Mesothelial cell of epicardium (in vitro differentiated cells): ENCODE data around the gene VPS41. TPM values are rescaled to one million over a fixed set of nuclear protein-coding genes. Genes with fewer than 3 reads are reported as not detected.
"Not testable (repeated sequence)": the region's sequence is repeated elsewhere in the genome, so short reads cannot be mapped to it uniquely, and the experiment has no call there.

Source experiments
- DNase-seq, 2 experiments: peaks; one replicate each; pipeline ENCODE4 v3.0.0; 2021; ENCODE audit warnings: low spot score in 2 of 2; ENCODE audit not compliant: unreplicated experiment in 2 of 2
- H3K27ac Mint-ChIP-seq: 2 replicates; pipeline ENCODE4 v1.8.0; 2021; ENCODE audit warnings: mixed read lengths
- H3K27me3 Mint-ChIP-seq: 2 replicates; pipeline ENCODE4 v1.8.0; 2021; ENCODE audit warnings: low read depth, mixed read lengths
- H3K36me3 Mint-ChIP-seq: 2 replicates; pipeline ENCODE4 v1.8.0; 2021; ENCODE audit warnings: mixed read lengths
- H3K4me1 Mint-ChIP-seq: 2 replicates; pipeline ENCODE4 v1.8.0; 2021; ENCODE audit warnings: mixed read lengths
- H3K4me3 Mint-ChIP-seq: 2 replicates; pipeline ENCODE4 v1.8.0; 2021; ENCODE audit warnings: mild to moderate bottlenecking, moderate library complexity, mixed read lengths
- H3K9me3 Mint-ChIP-seq: 2 replicates; pipeline ENCODE4 v1.8.0; 2021; ENCODE audit warnings: mixed read lengths
- total RNA-seq: library from RNA; stranded (reverse); gene quantifications from 3 replicates; pipeline ENCODE4 v1.2.1, GENCODE V29; 2021
- TF ChIP-seq, protein P1 (sequence below): fragments of 200-600 bp; sonication (generic); IDR thresholded peaks from one replicate; pipeline ENCODE4 v1.5.0; 2021; ENCODE audit warnings: antibody characterized with exemption; ENCODE audit not compliant: unreplicated experiment

VPS41 gene
- total RNA-seq, 1 donor from 2014 or later = 104 TPM

DNA sequence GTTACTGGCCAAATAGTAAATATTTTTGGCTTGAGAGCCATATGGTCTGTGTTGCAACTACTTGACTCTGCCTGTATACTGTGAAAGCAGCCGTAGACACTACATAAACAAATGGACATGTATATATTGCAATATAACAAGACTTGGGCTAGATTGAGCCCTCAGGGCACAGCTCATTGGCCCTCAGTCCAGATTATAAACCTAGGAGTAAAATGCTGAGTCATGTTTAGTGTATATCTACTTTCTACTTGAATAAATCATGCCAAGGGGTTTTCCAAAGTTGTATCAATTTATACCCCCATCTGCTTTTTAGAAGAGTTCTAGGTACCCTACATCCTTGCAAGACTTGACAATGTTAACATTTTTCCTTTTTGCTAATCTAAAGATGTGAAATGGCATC, 41.3 kb upstream of the VPS41 start:
- Mint-ChIP-seq H3K36me3 (no peaks in the 10 kb centered on the region), H3K4me1 (peaks cover 2% of the 10 kb centered on the region), H3K4me3 (no peak overlapping the region), H3K27me3 (no peaks in the 10 kb centered on the region), H3K9me3 (peaks cover 17% of the 10 kb centered on the region), H3K27ac (no peak overlapping the region)
- DNase-seq = no peak
- TF ChIP-seq, protein P1, sequence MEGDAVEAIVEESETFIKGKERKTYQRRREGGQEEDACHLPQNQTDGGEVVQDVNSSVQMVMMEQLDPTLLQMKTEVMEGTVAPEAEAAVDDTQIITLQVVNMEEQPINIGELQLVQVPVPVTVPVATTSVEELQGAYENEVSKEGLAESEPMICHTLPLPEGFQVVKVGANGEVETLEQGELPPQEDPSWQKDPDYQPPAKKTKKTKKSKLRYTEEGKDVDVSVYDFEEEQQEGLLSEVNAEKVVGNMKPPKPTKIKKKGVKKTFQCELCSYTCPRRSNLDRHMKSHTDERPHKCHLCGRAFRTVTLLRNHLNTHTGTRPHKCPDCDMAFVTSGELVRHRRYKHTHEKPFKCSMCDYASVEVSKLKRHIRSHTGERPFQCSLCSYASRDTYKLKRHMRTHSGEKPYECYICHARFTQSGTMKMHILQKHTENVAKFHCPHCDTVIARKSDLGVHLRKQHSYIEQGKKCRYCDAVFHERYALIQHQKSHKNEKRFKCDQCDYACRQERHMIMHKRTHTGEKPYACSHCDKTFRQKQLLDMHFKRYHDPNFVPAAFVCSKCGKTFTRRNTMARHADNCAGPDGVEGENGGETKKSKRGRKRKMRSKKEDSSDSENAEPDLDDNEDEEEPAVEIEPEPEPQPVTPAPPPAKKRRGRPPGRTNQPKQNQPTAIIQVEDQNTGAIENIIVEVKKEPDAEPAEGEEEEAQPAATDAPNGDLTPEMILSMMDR = no peak

DNA sequence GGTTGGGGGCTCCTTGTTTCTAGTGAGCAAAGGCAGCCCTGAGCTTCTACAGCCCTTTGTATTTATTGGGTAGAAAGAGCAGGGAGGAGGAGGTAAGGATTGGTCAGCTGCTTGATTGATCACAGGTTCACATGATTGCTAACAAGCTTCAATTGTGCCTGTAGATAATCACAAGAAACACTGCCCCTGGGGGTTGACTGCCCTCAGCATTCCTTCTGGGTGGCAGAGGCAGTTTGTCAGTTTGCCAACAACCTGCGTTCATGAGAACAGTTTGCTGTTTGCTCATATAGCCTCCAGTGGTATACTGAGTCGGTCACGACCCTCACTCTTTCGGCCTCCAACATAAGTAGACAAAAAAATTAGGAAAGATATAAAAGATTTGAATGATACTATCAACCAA, 38.5 kb upstream of the VPS41 start:
- not testable (repeated sequence) for H3K27ac Mint-ChIP-seq, H3K36me3 Mint-ChIP-seq, H3K4me3 Mint-ChIP-seq, H3K27me3 Mint-ChIP-seq, DNase-seq, H3K4me1 Mint-ChIP-seq
- H3K9me3 Mint-ChIP-seq = peaks cover 17% of the 10 kb centered on the region

DNA sequence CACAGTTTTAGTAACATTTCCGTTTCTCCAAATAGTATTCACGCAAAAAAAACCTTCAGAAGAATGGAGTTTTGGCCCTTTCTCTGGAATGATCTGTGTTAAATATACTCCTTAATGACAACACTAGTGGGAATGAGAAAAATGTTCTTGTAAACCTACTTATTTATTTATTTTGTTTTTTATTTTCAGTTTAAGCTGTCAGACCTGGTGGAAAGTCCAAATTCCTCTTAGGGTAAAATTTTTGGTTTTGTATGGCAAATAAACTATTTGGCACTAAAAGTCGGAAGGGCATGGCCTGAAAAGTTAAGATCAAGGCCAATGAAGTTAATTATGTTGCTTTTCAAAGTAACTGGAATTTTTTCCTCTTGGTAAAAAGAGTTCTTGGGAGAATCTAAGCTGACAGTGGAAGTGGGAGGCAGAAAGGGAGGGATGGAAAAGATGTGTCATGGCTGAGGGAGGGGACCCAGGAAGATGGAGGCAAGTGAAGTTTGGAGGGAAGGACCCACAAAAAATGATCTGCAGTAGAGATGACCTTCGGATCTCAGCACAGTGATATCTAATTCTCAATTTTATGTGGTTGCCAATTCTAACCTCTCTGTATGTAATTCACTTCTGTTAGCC, 33.5 kb upstream of the VPS41 start:
- DNase-seq = no peak
- Mint-ChIP-seq H3K4me3 (no peak overlapping the region), H3K27ac (no peak overlapping the region), H3K36me3 (no peaks in the 10 kb centered on the region), H3K9me3 (peaks cover 7% of the 10 kb centered on the region), H3K27me3 (no peaks in the 10 kb centered on the region), H3K4me1 (no peaks in the 10 kb centered on the region)
- TF ChIP-seq, protein P1 = no peak

DNA sequence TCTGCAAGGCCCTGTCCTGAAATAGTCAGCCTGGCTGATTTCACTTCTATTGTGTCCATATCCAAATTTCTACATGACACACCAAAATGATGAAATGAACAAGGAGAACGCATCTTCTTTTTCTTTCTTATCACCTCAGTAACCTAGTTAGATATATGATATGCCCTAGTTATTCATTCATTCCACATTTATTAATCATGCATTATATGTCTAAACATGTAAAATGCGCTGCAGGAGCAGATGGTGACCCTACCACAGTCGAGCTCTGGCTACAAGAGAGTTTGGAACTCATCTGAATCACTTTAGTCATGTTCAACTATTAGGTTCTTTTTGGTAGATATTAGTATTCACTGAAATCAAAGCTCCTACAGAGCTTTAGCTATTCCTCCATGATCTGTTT, 31.8 kb upstream of the VPS41 start:
- no peaks in the 10 kb centered on the region for H3K9me3 Mint-ChIP-seq
- TF ChIP-seq, protein P1 = no peak

DNA sequence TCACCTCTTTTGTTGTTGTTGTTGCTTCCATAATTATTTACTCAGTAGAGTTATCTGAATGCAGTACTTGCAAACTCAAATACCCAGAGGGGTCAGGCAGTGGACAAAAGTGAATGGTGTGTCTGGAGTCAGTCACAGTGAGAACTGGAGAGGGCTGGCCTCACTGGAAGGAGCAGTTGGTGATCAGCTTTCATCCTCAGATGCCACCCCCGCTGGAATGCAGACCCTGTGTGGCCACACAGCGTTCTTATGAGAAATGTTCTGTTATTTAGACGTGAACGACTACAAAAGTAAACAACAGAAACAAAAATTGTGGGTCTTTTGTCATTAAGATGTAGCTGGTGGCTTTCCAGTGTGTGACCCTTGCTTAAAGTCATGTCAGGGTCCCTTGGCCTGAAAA, 29.6 kb upstream of the VPS41 start:
- no peaks in the 10 kb centered on the region for H3K9me3 Mint-ChIP-seq
- no peaks in the 10 kb centered on the region for H3K27me3 Mint-ChIP-seq
- no peaks in the 10 kb centered on the region for H3K36me3 Mint-ChIP-seq
- no peak overlapping the region for H3K27ac Mint-ChIP-seq
- no peak overlapping the region for H3K4me3 Mint-ChIP-seq
- no peak for DNase-seq
- H3K4me1 Mint-ChIP-seq = no peaks in the 10 kb centered on the region
- TF ChIP-seq, protein P1 = no peak

More for the DNA sequence above, 31.8 kb upstream of the VPS41 start:
- Mint-ChIP-seq H3K36me3 (no peaks in the 10 kb centered on the region), H3K4me3 (no peak overlapping the region), H3K27ac (no peak overlapping the region), H3K27me3 (no peaks in the 10 kb centered on the region), H3K4me1 (no peaks in the 10 kb centered on the region)
- DNase-seq = no peak

DNA sequence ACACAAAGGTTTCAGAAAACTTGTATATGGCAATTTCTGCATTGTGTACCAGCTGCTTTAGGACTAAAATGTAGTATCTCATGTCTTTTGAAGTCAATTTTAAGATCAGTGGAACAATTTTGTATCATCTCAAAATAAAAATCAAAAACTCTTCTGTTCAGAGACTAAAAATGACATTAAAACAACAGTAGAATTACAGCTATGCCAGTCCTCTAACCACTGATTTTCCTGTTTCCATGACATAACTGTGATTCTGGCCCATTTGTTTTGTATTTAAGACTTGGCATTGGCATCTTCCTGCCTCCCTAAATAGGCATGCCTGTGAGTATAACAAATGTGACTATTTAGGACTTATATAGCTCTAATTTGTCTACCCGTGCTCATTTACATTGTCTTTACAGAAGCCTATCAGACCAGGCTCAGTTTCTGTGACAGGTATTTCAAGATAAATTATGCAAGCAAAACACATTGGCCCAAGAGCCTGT, 29.1 kb upstream of the VPS41 start:
- no peak for DNase-seq
- Mint-ChIP-seq H3K36me3 (no peaks in the 10 kb centered on the region), H3K4me3 (no peak overlapping the region), H3K27ac (no peak overlapping the region), H3K4me1 (no peaks in the 10 kb centered on the region), H3K27me3 (no peaks in the 10 kb centered on the region), H3K9me3 (no peaks in the 10 kb centered on the region)
- TF ChIP-seq, protein P1 = no peak
